Ovary (tissue), 3 donors: Measurements from ENCODE around the gene POLR2E.

ENCODE experiments used
- CTCF ChIP-seq, 3 donors: fragments of 450-650 bp in 2 of 3; fragments of 200-600 bp in 1 of 3; IDR thresholded peaks; one replicate each; pipeline versions ENCODE4 v1.5.1 to v1.8.0; 2016 to 2022; ENCODE audit warnings: antibody characterized with exemption in 3 of 3, mild to moderate bottlenecking in 1 of 3
- POLR2A ChIP-seq: fragments of 450-650 bp; IDR thresholded peaks from one replicate; pipeline ENCODE4 v1.6.1; 2017; ENCODE audit warnings: antibody characterized with exemption, mild to moderate bottlenecking, moderate library complexity
- donor health status: DM: no; HTN: no; CAD: no.

- no peak for TF ChIP-seq CTCF (IDR thresholded peaks at IDR 0.05)
- no peak for TF ChIP-seq POLR2A
Measured at GRCh38 chr19:1093330-1093729, 1.8 kb downstream of the POLR2E start.
